T-cell (primary cell): Measurements from ENCODE around the gene FCGR2B. TPM values are rescaled to one million over a fixed set of nuclear protein-coding genes. Genes with fewer than 3 reads are reported as not detected.

Experiments
- ATAC-seq, 4 experiments: fragments of 200-7000 bp in 3 of 4; fragments of 150-1000 bp in 1 of 4; cut with Tn5 transposase; replicated peaks in 1 of 4; 1 replicate in 3 of 4; 2 replicates in 1 of 4; pipeline ENCODE4 v1.10.0; 2021; ENCODE audit warnings: moderate library complexity in 3 of 4, mild to moderate bottlenecking in 2 of 4, moderate number of reproducible peaks in 1 of 4
- CTCF ChIA-PET, 2 donors: fragments of 300-600 bp; sonication (Branson Sonifier 250); formaldehyde crosslinking; loops; one replicate each; lab custom pipeline; 2022; ENCODE audit warnings: antibody characterized with exemption in 2 of 2; lab: Charles Lee
- POLR2A ChIA-PET, 2 donors: fragments of 300-600 bp; sonication (Branson Sonifier 250); formaldehyde crosslinking; loops; one replicate each; lab custom pipeline; 2022; ENCODE audit warnings: antibody characterized with exemption in 2 of 2; lab: Charles Lee
- DNase-seq, 35 experiments: peaks; one replicate each; pipeline versions ENCODE4 v3.0.0 to v3.0.0-alpha.2; 2013 to 2023
- H3K27ac ChIP-seq: one replicate; pipeline ENCODE4 v1.5.1; 2013; ENCODE audit warnings: low read length
- H3K27me3 ChIP-seq, 2 experiments: replicated peaks in 1 of 2; 1 replicate in 1 of 2; 2 replicates in 1 of 2; pipeline versions ENCODE4 v1.6.1 to v1.7.0; 2013; ENCODE audit warnings: low read length in 1 of 2, mixed read lengths in 1 of 2; ENCODE audit not compliant: control insufficient read depth in 2 of 2, insufficient read depth in 2 of 2; ENCODE audit errors: extremely low read depth in 1 of 2
- H3K36me3 ChIP-seq, 2 donors: 1 replicate in 1 of 2; 2 replicates in 1 of 2; pipeline versions ENCODE4 v1.6.1 to v1.7.0; 2013; ENCODE audit warnings: low read length in 1 of 2; ENCODE audit not compliant: control insufficient read depth in 2 of 2, insufficient read depth in 1 of 2; ENCODE audit errors: extremely low read depth in 1 of 2
- H3K4me1 ChIP-seq, 2 experiments: 1 replicate in 1 of 2; 2 replicates in 1 of 2; pipeline versions ENCODE4 v1.6.1 to v1.7.0; 2013; ENCODE audit warnings: low read length in 2 of 2, mixed read lengths in 1 of 2; ENCODE audit not compliant: insufficient read depth in 2 of 2, control insufficient read depth in 1 of 2; ENCODE audit errors: extremely low read depth in 1 of 2
- H3K4me3 ChIP-seq, 2 donors: 1 replicate in 1 of 2; 2 replicates in 1 of 2; pipeline versions ENCODE4 v1.5.1 to v1.7.0; 2013; ENCODE audit warnings: mild to moderate bottlenecking in 2 of 2, low read length in 1 of 2, moderate library complexity in 1 of 2; ENCODE audit not compliant: control insufficient read depth in 1 of 2; ENCODE audit errors: extremely low read depth in 1 of 2
- H3K9me3 ChIP-seq: 2 replicates; pipeline ENCODE4 v1.7.0; 2013
- H3K27ac Mint-ChIP-seq, 2 donors: one replicate each; pipeline ENCODE4 v1.8.0; 2020 to 2021; ENCODE audit warnings: mild to moderate bottlenecking in 2 of 2, mixed read lengths in 2 of 2
- H3K27me3 Mint-ChIP-seq, 2 donors: one replicate each; pipeline ENCODE4 v1.8.0; 2021 to 2022; ENCODE audit warnings: mixed read lengths in 2 of 2
- H3K36me3 Mint-ChIP-seq: one replicate; pipeline ENCODE4 v1.8.0; 2021; ENCODE audit warnings: mixed read lengths
- H3K4me1 Mint-ChIP-seq, 3 donors: one replicate each; pipeline ENCODE4 v1.8.0; 2020 to 2022; ENCODE audit warnings: mixed read lengths in 3 of 3, mild to moderate bottlenecking in 1 of 3
- H3K4me3 Mint-ChIP-seq, 3 donors: one replicate each; pipeline ENCODE4 v1.8.0; 2020 to 2022; ENCODE audit warnings: mild to moderate bottlenecking in 3 of 3, mixed read lengths in 3 of 3, moderate library complexity in 3 of 3
- H3K9me3 Mint-ChIP-seq, 3 donors: one replicate each; pipeline ENCODE4 v1.8.0; 2020 to 2022; ENCODE audit warnings: mixed read lengths in 3 of 3
- WGBS: methylation state at CpG from one replicate; pipeline ENCODE4 v1.1.5; 2013; ENCODE audit warnings: missing lambda C conversion rate; ENCODE audit not compliant: insufficient coverage; 5-methylcytosine and 5-hydroxymethylcytosine counted together
- total RNA-seq, 35 experiments: library from RNA in 6 of 35; stranded (reverse) in 6 of 35; fragments of 120-200 nt in 1 of 35; gene quantifications; one replicate each; pipeline versions ENCODE4 v1.2.1 to v1.2.4 and lab custom pipeline; 2013 to 2026

The FCGR2B gene
- total RNA-seq, 5 donors from 2014 or later (not counting 1 experiment from before 2014, with no cell fraction given): 0.80 to 3.9 (median 1.7) TPM

GRCh38 chr1:161676441-161676840 is 13.5 kb downstream of the FCGR2B start:
- no peak for DNase-seq
- ChIA-PET POLR2A (no interaction called here), CTCF (no interaction called here)
- Histone ChIP-seq H3K27me3 (peaks cover 0 to 3% of the 10 kb centered on the region in 2 experiments), H3K36me3 (no peaks in the 10 kb centered on the region), H3K4me1 (no peaks in the 10 kb centered on the region), H3K4me3 (no peak overlapping the region), H3K9me3 (no peaks in the 10 kb centered on the region), H3K27ac (no peak overlapping the region)
- 92% methylated on average over 2 of the region's 2 CpGs for WGBS
- Mint-ChIP-seq H3K27me3 (peaks cover 2 to 4% of the 10 kb centered on the region in 2 donors), H3K9me3 (no peaks in the 10 kb centered on the region), H3K36me3 (no peaks in the 10 kb centered on the region), H3K4me3 (no peak overlapping the region), H3K4me1 (no peaks in the 10 kb centered on the region), H3K27ac (no peak overlapping the region)
- ATAC-seq: no peak

- Mint-ChIP-seq H3K27me3 (peaks cover 4 to 7% of the 10 kb centered on the region in 2 donors), H3K9me3 (no peaks in the 10 kb centered on the region), H3K4me1 (no peaks in the 10 kb centered on the region), H3K4me3 (no peak overlapping the region), H3K27ac (no peak overlapping the region), H3K36me3 (no peaks in the 10 kb centered on the region)
- Histone ChIP-seq H3K27me3 (peaks cover 0 to 3% of the 10 kb centered on the region in 2 experiments), H3K4me1 (no peaks in the 10 kb centered on the region), H3K27ac (no peak overlapping the region), H3K36me3 (no peaks in the 10 kb centered on the region), H3K9me3 (no peaks in the 10 kb centered on the region), H3K4me3 (no peak overlapping the region)
- 96% methylated on average over 2 of the region's 5 CpGs for WGBS
- POLR2A ChIA-PET: no interaction called here
- ATAC-seq: no peak
- CTCF ChIA-PET: no interaction called here
- no peak for DNase-seq
These were observed 14.2 kb downstream of the FCGR2B start for GRCh38 chr1:161676958-161677689.

GRCh38 chr1:161678500-161678899 is 15.6 kb downstream of the FCGR2B start:
- H3K27ac Mint-ChIP-seq: no peak overlapping the region
- no peaks in the 10 kb centered on the region for H3K9me3 ChIP-seq
- ChIA-PET POLR2A (no interaction called here), CTCF (interaction anchor here in 1 of 2 donors (0.7 kb wide), 1 partner anchor 395 kb away, joined by 3 read pairs; no protein-coding TSS in a partner anchor)
- H3K4me1 Mint-ChIP-seq: no peaks in the 10 kb centered on the region
- H3K27me3 ChIP-seq: peaks cover 3% of the 10 kb centered on the region in 2 experiments
- DNase-seq (no peak), ATAC-seq (no peak)
- H3K9me3 Mint-ChIP-seq: no peaks in the 10 kb centered on the region
- WGBS: 100% methylated on average over 1 of the region's 3 CpGs
- no peaks in the 10 kb centered on the region for H3K36me3 ChIP-seq
- no peak overlapping the region for H3K27ac ChIP-seq
- H3K4me3 ChIP-seq: no peak overlapping the region
- H3K27me3 Mint-ChIP-seq: peaks cover 4 to 9% of the 10 kb centered on the region in 2 donors
- H3K4me1 ChIP-seq: no peaks in the 10 kb centered on the region
- H3K4me3 Mint-ChIP-seq: no peak overlapping the region
- H3K36me3 Mint-ChIP-seq: no peaks in the 10 kb centered on the region

- Mint-ChIP-seq H3K4me1 (no peaks in the 10 kb centered on the region), H3K36me3 (no peaks in the 10 kb centered on the region)
- DNase-seq: no peak
These were observed 18.9 kb downstream of the FCGR2B start for GRCh38 chr1:161681879-161682278.

GRCh38 chr1:161688946-161689345 is 26.0 kb downstream of the FCGR2B start:
- Mint-ChIP-seq H3K4me1 (no peaks in the 10 kb centered on the region), H3K36me3 (no peaks in the 10 kb centered on the region), H3K9me3 (no peaks in the 10 kb centered on the region), H3K4me3 (no peak overlapping the region), H3K27ac (no peak overlapping the region), H3K27me3 (peaks cover 9 to 45% of the 10 kb centered on the region in 2 donors)
- Histone ChIP-seq H3K4me1 (no peaks in the 10 kb centered on the region), H3K27ac (no peak overlapping the region), H3K9me3 (no peaks in the 10 kb centered on the region), H3K36me3 (no peaks in the 10 kb centered on the region), H3K27me3 (peaks cover 0 to 12% of the 10 kb centered on the region in 2 experiments), H3K4me3 (no peak overlapping the region)
- no peak for ATAC-seq
- CTCF ChIA-PET: interaction anchor here in 1 of 2 donors (1.5 kb wide), 1 partner anchor 50 kb away, joined by 3 read pairs; no protein-coding TSS in a partner anchor
- WGBS: no CpG with 5 or more reads among the region's 3 CpGs
- POLR2A ChIA-PET: no interaction called here
- DNase-seq: no peak

More at GRCh38 chr1:161681879-161682278, 18.9 kb downstream of the FCGR2B start:
- ChIA-PET POLR2A (no interaction called here), CTCF (interaction anchor here in 1 of 2 donors (0.6 to 0.7 kb wide), 2 partner anchors 70 to 111 kb away, joined by 3 read pairs; no protein-coding TSS in a partner anchor)
- Mint-ChIP-seq H3K27ac (no peak overlapping the region), H3K4me3 (no peak overlapping the region), H3K9me3 (no peaks in the 10 kb centered on the region), H3K27me3 (peaks cover 4 to 24% of the 10 kb centered on the region in 2 donors)
- no CpG with 5 or more reads among the region's 3 CpGs for WGBS
- H3K27ac ChIP-seq: no peak overlapping the region
- no peak overlapping the region for H3K4me3 ChIP-seq
- no peaks in the 10 kb centered on the region for H3K9me3 ChIP-seq
- H3K36me3 ChIP-seq: no peaks in the 10 kb centered on the region
- H3K27me3 ChIP-seq: peaks cover 3% of the 10 kb centered on the region in 2 experiments
- H3K4me1 ChIP-seq: no peaks in the 10 kb centered on the region
- ATAC-seq: no peak

GRCh38 chr1:161691846-161692245 is 28.9 kb downstream of the FCGR2B start:
- peaks cover 13% of the 10 kb centered on the region for H3K36me3 Mint-ChIP-seq
- peaks cover 21 to 56% of the 10 kb centered on the region in 2 donors for H3K27me3 Mint-ChIP-seq
- H3K36me3 ChIP-seq: no peaks in the 10 kb centered on the region
- H3K9me3 ChIP-seq: no peaks in the 10 kb centered on the region
- H3K4me1 Mint-ChIP-seq: no peaks in the 10 kb centered on the region
- ATAC-seq (no peak), DNase-seq (no peak)
- WGBS: 78% methylated on average over 3 of the region's 3 CpGs
- ChIA-PET CTCF (interaction anchor here in 1 of 2 donors (0.6 to 1.1 kb wide), 2 partner anchors 45 to 46 kb away, joined by 3 read pairs; no protein-coding TSS in a partner anchor), POLR2A (no interaction called here)
- H3K4me3 Mint-ChIP-seq: no peak overlapping the region
- no peak overlapping the region for H3K27ac Mint-ChIP-seq
- H3K27me3 ChIP-seq: peaks cover 0 to 12% of the 10 kb centered on the region in 2 experiments
- H3K4me1 ChIP-seq: no peaks in the 10 kb centered on the region
- H3K9me3 Mint-ChIP-seq: peaks cover 0 to 9% (median 0%) of the 10 kb centered on the region in 3 donors
- H3K4me3 ChIP-seq: no peak overlapping the region
- no peak overlapping the region for H3K27ac ChIP-seq
